ENCODE measurements around the gene PAIP1. TPM values are rescaled to one million over a fixed set of nuclear protein-coding genes. Genes with fewer than 3 reads are reported as not detected.

The PAIP1 gene
- total and polyA plus RNA-seq, 11 donors, result 84.7 to 173 (median 131) TPM

- Histone ChIP-seq H3K27me3 (no peaks in the 10 kb centered on the region), H3K4me1 (peaks cover 0 to 32% (median 15%) of the 10 kb centered on the region in 12 donors), H3K27ac (peak within 1 kb of the TSS; percentile 92 to 99 (median 96)), H3K9me3 (no peaks in the 10 kb centered on the region), H3K36me3 (no peaks in the 10 kb centered on the region), H3K4me3 (peak within 1 kb of the TSS; percentile 72 to 93 (median 88))
- intact Hi-C loops (cut with DNase I), result loop anchor here in 9 of 10 donors (1.0 to 10.0 kb wide), 10 partner anchors 31 to 363 kb away; partner anchors contain the start of genes HMGCS1 (in 7 of the 9), ZNF131 (in 3 of the 9), C5orf34 (in 2 of the 9) and PAIP1 (in 2 of the 9)
- ATAC-seq (peak; percentile 98 to 99 (median 98)), DNase-seq (peak; percentile 92 to 97 (median 95))
- 0% methylated on average over 39 to 62 of the region's 62 CpGs for WGBS, 4 donors
- TF ChIP-seq CTCF (IDR thresholded peaks at IDR 0.05) (no peak), POLR2A (IDR thresholded peaks at IDR 0.05) (peak in 1 of 2 donors; percentile 62)
Measured at GRCh38 chr5:43483298-43484105, 73.4 kb downstream of the PAIP1 start, which contains the start of gene TMEM267. Gene TMEM267 (minus strand): TSS chr5:43483865. CDS start chr5:43453969, 29,896 bp downstream.

GRCh38 chr5:43482490-43483297, 74.2 kb downstream of the PAIP1 start:
- H3K27ac ChIP-seq, result peak overlapping the region in 11 of 12 donors; percentile 92 to 99 (median 97)
- ATAC-seq (no peak), DNase-seq (no peak)
- H3K9me3 ChIP-seq, result no peaks in the 10 kb centered on the region
- no peaks in the 10 kb centered on the region for H3K27me3 ChIP-seq
- peaks cover 0 to 32% (median 15%) of the 10 kb centered on the region in 12 donors for H3K4me1 ChIP-seq
- WGBS, 4 donors, result 37 to 43% (median 40%) methylated on average over 6 of the region's 6 CpGs
- TF ChIP-seq CTCF (IDR thresholded peaks at IDR 0.05) (no peak), POLR2A (IDR thresholded peaks at IDR 0.05) (no peak)
- peak overlapping the region; percentile 72 to 93 (median 88) for H3K4me3 ChIP-seq
- no peaks in the 10 kb centered on the region for H3K36me3 ChIP-seq
- intact Hi-C loops (cut with DNase I), result loop anchor here in 9 of 10 donors (2.0 to 10.0 kb wide), 8 partner anchors 32 to 362 kb away; partner anchors contain the start of genes HMGCS1 (in 6 of the 9), ZNF131 (in 3 of the 9), PAIP1 (in 2 of the 9) and C5orf34 (in 1 of the 9)

Other genes starting within 250 kb of the PAIP1 start
- 10 to 100 TPM in 7 of 9 donors, 1 to 10 TPM in 2; 7.9 to 34.8 (median 30.0) TPM for gene HMGCS1, start 243.7 kb downstream of the PAIP1 start, total RNA-seq
- 10 to 100 TPM in 1 of 2 donors, 1 to 10 TPM in 1; 6.3 to 34.7 TPM for gene HMGCS1, start 243.7 kb downstream of the PAIP1 start, polyA plus RNA-seq
- gene CCL28, start 144.7 kb downstream of the PAIP1 start, total RNA-seq, result 1 to 10 TPM in 1 of 9 donors, under 1 TPM in 7, not detected in 1; 0.12 to 1.6 (median 0.34) TPM
- under 1 TPM; 0.06 to 0.30 TPM for gene CCL28, start 144.7 kb downstream of the PAIP1 start, polyA plus RNA-seq
- gene TMEM267, start 73.2 kb downstream of the PAIP1 start, total RNA-seq, result 1 to 10 TPM; 3.8 to 9.5 (median 7.2) TPM
- 1 to 10 TPM; 4.4 to 6.5 TPM for gene TMEM267, start 73.2 kb downstream of the PAIP1 start, polyA plus RNA-seq
- 1 to 10 TPM in 2 of 9 donors, under 1 TPM in 7; 0.19 to 1.6 (median 0.60) TPM for gene C5orf34, start 41.9 kb downstream of the PAIP1 start, total RNA-seq
- gene C5orf34, start 41.9 kb downstream of the PAIP1 start, polyA plus RNA-seq, result under 1 TPM; 0.19 to 0.54 TPM
- 100 to 1,000 TPM; 206 to 631 (median 475) TPM for gene NNT, start 46.1 kb upstream of the PAIP1 start, total RNA-seq
- gene NNT, start 46.1 kb upstream of the PAIP1 start, polyA plus RNA-seq, result 100 to 1,000 TPM in 1 of 2 donors, 10 to 100 TPM in 1; 53.8 to 119 TPM